ENCODE measurements around the gene NUP188.
A peak's percentile ranks its signal among the peaks of the same experiment; 100 is the strongest.
"Not testable (repeated sequence)": the region's sequence is repeated elsewhere in the genome, so short reads cannot be mapped to it uniquely, and the experiment has no call there.

Gene NUP188

DNA sequence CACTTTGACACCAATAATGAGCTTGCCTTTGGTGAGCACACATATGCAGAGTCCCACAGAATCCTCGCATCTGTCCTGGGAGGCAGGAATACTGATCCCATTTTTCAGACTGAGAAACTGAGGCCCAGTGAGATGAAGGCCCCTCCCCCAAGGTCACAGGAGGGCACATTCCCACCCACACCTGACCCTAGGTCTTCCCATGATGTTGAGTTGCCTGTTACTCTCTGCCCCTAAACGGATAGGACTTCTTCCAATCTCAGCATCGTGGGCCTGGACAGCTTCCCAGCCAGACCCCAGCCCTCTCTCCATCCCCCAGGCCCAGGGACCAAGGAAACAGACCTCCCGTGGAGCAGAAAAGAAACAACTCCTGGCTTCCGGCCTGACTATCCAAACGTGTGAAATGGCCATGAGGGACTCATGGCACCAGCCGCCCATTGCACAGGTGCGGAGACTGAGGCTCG is 79.8 kb downstream of the NUP188 start:
- no peak for DNase-seq

DNA sequence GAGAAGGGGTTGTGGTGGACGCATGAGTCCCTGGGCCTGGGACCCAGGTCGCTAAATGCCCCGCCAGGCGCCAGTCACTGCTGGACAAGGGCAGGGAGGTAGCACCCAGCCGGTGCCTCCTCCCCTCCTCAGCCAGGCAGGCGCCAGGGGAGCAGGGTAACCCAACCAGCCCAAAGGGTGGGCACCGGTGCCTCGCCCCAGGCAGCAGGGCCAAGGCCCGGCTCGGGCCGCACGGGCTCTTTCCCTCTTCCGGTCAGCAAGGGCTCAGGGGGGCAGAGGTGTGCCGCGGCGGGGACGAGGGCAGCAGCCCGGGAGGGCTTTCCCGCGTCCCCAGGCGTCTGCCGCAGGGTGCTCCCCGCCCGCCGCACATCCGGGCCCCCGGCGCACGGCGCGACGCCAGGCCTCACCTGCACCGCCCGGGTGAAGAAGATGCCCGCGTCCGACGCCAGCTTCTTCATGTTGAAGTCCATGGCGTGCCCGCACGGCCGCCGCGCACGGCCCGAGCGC is 80.2 kb downstream of the NUP188 start:
- DNase-seq, result peak; percentile 82

DNA sequence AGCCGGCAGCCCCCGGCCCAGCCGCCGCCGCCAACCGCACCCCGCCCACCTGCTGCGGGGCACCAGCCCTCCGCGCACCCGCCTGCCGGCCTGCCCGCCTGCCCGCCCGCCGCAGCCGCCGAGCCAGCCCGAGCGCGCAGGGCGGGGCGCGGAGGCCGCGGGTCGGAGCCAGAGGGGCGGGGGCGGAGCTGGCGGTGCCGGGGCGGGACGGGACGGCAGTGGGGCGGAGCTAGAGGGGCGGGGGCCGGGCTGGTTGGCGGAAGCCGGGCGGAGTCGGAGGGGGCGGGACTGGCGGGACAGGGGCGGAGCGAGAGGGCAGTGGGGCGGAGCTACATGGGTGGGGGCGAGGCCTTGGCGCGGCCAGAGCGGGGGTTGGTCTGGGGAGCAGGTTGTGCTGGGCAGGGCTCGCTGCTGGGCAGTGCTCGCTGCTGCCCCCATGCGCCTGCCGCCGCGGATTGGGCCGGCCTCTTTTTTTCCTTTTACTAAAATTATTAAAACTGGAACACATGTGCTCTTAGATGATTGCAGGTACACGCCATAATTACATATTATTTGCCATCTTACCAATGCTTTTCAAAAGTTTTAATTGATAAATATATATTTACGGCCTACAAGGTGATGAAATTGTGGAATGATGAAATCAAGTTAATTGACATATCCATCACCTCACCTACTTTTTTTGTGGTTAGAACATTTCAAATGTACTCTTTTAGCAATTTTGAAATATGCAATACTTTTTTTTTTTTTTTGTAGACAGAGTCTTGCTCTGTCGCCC is 80.9 kb downstream of the NUP188 start, which contains the start of gene SH3GLB2:
SH3GLB2 (minus strand) TSS at position 140 of the 775 bp plus-strand sequence. CDS start 177 bp downstream, outside the sequence.
- peak; percentile 57 for DNase-seq

DNA sequence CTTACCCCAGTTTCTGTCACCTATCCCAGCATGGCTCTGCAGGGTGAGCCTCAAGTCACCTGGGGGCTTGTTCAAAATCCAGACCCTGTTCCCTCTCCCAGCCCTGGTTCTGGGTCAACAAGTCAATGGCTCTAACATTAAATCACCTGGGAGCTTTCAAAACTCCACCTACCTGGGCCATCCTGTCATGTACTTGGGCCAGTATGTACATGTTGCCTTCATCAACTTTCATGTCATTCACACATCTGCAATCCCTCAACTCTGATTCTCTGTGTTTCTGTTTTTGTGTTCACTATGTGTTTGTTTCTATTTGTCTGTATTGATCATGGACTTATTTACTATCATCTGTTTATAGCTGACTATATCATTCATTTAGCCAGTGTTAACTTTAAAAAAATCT is 82.7 kb downstream of the NUP188 start:
- DNase-seq, result no peak

DNA sequence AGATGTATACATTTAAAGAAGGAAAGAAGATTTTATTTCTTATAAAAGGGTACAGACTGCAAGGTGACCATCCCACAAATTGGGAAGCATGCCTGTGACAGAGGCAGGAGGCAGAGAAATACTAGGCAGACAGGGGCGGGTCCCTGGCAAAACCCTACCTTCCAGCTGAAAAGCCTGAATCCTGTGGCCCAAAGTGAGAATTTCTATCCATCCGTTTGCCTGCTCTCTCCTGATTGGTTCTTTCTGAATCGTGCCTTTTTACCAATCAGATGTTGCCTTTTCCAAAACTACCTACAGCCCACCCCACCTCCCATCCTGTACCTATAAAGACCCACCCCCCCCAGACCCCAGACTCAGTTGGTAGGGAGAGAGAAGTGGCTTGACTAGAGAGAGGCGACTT is 84.0 kb downstream of the NUP188 start:
- no peak for DNase-seq

DNA sequence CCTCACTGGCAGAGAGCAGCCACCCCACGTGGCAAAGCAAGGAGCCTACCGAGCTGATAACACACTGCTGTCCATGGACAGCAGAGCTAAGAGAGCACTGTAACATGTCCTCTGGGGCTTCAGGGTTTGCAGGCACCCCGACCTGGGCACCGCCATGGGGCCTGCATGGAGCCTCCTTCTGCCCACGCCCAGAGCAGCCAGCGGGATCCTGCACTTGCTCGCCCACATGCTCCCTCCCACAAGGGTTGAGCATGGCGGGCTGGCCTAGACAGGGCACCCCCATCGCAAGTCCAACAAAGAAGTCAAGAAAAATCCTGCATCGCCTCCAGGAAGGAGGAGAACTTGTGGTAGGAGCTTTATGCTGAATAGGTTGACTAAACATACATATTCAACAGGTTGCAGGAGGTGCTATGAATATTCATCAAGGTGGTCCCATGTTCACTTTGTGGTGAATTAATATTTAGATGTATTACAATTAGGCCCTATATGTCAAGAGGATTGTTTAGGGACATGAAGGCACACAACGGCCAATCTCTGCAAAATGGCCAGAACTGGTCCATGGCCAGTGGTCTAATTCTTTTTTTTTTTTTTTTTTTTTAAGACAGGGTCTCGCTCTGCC is 85.2 kb downstream of the NUP188 start:
- no peak for DNase-seq

DNA sequence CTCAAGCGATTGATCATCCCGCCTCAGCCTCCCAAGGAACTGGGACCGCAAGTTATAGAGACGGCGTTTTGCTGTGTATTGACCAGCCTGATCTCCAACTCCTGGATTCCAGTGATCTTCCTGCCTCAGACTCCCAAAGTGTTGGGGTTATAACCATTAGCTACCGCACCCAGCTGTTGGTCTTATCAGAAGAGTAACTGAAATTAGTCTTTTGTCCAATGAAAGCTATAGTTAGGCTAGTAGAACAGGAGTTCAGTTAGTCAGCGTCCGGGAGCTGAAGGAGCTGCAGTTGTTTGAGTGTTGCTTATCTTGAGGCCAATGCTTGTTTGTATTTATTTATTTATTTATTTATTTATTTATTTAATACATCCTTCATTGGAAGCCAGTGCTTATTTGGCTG is 85.7 kb downstream of the NUP188 start:
- no peak for DNase-seq

DNA sequence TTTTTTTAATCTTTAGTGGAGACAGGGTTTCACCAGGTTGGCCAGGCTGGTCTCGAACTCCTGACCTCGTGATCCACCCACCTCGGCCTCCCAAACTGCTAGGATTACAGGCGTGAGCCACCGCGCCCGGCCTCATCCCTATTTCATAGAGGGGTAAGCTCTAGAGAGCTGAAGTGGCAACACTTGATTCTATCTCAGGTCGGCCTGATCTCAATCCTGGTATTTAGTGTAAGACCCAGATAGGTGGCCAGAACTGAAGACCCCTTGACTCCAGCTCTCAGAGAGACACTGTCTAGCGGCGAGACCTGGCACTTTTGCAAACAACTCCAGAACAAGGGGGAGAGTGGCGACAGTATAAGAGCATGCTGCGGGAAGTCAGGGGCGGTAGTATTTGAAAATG is 88.3 kb downstream of the NUP188 start:
- not testable (repeated sequence) for DNase-seq

DNA sequence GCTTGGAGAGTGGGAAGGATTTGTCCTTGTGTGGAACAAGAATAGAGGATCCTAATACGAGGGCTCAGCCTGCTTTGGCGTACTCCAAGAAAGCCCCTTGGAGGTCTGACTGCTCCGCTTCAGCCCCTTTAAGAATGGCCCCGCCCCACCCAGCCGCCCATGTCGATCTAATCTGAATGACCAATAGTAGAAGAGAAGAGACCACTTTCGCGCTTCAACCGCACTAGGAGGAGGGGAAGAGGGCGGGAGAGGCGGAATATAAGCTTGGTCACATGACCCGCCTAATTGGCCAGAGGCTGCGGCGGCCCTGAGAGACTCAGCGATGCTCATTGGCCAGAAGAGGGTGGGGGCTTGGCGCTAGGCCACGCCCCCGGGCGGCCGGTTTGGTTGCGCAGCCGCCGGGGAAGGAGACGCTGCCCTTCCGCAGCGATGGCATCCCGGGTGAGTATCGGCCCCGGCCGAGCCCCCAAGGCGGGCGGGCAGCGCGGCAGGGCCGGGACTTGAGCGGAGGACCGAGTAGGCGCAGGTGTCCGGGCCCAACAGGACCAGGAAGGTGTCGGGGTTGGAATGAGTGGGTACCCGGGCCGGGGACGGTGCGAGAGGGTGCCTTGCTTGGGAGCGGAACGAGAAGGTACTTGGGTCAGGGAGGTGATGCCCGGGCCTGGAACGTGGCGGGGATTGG is 88.9 kb downstream of the NUP188 start, which contains the start of gene MIGA2:
MIGA2 (plus strand) TSS at position 386 of the 682 bp plus-strand sequence. CDS start 3,969 bp downstream, outside the sequence.
- peak; percentile 91 for DNase-seq

DNA sequence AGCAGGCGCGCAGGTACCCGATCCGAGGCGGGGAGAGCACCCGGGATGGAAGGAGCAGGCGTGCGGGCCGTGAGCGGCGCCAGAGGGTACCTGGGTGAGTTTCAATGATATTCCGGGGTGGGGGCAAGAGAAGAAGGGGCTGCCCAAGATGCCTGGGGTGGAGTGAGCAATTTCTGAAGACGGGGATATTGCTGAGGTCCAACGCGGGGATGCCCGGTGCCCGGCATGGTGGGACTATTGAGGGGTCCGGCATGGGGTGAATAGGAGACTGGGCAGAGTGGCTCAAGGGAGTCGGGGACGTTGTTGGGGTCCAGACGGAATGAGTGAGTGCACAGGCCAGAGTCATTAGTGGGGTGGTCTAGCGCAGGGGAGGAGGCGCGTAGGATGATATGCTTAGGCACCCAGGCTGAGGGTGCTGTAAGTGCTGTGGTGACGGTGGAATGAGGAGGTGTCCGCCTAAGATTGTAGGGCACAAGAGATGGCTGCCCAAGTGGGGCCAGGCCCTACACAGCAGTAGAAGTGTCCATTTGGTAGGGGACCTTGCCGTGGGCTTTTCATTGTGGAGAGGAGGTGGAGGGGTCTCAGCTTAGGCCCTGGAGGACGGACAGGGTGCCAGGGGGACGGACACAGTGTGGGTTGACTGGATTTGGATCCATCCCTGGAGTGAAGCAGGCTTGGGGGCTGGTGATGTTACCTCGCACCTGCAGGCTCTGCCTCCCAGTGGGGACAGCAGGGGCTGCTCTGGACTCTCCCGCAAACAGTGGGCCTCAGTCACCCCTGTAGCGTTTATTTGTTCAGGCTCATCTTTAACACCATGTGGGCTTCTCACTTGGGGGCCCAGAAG is 89.6 kb downstream of the NUP188 start:
- DNase-seq, result no peak

DNA sequence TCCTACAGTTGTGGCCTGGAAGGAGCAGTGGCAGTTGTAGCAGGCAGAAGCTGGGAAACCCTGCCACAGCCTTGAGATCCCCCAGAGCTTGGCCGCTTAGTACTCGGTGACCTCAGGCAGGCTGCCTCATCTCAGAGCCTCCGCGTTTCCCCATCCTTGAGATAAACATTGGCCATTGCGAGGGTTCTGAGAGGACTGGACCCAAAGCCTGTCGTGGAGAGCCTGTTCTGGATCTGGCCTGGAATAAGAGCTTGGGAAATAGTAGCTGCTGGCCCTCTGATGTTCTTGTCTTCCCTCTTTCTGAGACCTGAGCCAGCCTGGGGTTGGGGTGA is 90.2 kb downstream of the NUP188 start:
- DNase-seq, result no peak

DNA sequence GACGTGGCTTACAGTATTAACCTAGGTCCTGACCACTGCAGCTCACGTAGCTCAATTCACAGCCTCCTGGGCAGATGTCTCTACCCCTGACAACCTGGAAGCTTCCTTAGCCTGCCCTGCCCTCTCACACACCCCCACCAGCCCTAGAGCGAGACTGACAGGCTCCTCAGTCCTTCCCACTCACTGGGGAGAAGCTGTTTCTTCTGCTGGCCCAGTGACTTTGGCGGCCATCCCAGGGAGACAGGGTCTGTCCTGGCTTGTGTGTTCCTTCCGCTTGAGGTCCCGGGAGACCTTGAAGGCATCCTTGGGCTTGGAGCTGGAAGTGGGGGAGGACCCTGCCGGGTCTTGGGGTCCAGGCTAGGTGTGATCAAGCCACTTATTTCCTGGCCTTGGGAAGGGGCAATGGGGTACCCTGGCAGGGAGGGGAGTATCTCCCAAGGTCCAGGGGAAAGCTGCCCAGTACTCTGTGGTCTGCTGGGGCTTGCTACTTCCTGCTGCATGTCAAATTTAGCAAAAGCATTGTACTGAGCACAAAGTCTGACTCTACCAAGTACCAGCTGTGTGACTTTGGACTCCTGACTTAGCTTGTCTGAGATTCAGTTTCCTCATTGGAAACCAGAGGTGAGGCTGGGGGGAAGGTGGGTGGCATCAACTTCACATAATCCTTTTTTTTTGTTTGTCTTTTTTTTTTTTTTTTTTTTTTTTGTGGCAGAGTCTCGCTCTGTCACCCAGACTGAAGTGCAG is 90.8 kb downstream of the NUP188 start:
- no peak for DNase-seq

DNA sequence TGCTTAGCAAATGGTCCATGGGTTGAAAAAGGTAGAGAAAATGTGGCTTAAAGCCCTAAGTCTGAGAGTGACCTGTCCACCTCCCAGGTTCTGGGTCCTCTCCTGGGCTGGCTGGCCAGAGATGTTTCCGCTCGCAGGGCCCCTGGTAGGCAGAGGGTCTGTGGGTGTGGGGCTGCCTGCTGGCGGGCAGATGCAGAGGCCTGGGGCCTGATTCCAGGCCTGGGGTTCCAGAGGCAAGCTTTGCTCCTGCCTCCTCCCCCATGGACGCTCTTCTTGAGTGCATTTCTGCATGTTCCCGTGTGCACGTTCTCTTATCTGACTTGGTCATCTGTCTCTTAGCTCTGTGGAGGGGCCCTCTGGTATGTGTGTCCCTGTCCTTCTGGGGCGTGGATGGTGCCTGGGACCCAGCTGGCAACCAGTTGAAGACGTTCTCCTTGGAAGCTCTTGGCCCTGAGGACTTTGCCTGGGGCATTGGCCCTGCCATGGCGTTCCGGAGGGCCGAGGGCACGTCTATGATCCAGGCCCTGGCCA is 92.7 kb downstream of the NUP188 start:
- DNase-seq, result no peak

DNA sequence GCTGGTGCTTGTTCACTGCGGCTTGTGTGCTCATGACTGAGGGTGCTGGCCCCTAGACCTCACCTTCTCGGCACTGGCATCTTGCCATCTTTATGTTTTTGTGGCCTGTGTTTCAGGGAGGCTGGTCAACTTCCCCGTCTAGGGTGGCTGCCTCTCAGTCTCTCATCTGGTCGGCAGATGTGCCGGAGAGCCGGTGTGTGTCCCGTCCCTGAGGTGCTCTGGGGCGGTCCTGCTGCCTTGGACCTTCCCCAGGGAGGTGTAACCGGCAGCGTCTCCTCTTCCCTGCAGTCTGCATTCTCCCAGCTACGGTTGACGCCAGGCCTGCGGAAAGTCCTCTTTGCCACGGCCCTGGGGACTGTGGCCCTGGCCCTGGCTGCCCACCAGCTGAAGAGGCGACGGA is 94.5 kb downstream of the NUP188 start:
- no peak for DNase-seq

DNA sequence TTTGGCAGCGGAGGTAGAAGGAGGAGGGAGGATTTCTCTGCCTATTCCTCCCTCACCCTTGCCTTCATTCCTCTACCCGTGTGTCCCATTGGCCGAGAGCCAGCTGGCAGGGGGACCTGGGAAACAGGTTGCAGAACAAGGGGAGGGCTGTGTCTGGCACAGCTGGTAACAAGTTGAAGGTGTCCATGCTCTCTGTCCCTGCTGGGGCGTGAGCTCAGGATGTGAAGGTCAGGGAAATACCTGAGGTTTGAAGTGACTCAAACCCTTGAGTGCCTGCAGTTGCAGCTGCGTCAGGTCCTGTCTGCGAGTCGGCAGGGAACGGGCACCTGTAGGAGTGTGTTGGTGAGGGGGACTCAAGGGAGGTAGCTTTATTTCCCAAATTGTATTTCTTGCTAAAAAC is 105.1 kb downstream of the NUP188 start:
- DNase-seq, result no peak

DNA sequence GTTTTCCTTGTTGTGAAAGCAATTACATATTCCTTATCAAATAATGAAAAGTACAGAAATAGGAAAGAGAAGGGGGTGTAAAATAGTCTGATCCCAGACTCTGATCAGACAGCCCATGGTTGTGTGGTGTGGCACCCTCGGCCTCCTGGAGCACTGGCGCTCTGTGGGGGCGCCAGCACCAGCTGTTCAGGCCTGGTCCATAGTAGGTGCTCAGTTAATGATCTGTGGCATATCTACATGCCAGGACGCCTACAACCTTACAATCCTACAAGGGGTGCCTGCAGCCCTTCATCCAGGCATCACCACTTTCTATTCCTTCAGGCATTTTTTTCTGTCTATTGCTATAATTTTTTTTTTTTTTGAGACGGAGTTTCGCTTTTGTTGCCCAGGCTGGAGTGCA is 105.5 kb downstream of the NUP188 start:
- no peak for DNase-seq

DNA sequence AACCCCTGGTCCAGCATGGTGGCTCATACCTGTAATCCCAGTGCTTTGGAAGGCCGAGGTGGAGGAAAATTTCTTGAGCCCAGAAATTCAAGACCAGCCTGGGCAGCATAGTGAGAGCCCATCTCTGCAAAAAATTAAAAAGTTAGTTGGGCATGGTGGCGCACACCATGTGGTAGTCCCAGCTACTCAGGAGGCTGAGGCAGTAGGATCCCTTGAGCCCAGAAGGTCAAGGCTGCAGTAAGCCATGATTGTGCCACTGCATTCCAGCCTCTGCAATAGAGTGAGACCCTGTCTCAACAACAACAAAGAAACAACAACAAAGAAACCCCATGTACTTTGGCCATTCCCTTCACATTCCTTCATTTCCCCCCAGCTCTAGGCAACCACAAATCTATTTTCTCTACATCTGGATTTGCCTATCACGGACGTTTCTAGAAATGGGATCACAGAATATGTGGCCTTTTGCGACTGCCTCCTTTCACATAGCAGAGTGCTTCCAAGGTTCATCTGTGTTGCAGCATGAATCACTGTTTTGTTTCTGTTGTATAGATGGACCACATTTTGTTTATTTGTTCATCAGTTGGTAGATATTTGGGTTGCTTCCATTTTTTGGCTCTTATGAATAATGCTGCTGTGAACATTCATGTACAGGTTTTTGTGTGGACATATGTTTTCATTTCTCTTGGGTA is 106.8 kb downstream of the NUP188 start:
- no peak for DNase-seq

Measured in right kidney (tissue), 1 donor.